ENCODE measurements around the gene VSIG10L2.

VSIG10L2 gene

DNA sequence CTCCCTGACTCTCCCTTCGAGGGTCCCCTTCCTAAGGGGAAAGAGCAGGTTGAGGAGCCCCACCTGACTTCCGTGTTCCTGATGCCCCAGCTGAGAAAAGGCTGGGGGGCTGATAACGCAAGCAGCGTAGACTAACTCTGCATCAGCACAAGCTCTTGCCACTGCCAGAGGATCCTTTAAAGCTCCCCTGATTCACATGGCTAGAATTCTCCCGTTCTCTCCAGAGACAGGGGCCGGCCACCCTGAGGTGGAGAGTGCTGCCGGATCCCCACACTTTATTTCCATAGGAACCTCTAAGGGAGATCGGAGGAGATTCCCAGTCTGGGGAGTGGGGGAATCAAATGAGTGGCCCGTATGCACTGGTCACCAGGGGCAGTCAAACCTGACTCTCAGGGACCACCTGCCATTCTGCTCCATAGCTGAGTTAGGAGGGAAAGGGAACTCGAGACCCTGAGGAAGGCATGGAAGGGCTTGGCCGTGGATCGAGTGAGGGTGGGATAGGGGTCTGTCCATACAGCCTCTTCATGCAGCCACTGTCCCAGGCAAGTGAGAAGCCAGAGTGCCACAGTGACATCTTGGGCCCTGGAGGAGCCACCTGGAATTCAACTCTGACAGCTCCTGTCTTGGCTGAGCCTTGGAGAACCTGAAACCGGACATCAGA lies 1.4 kb upstream of the VSIG10L2 start:
- no peak for TF ChIP-seq JUND (IDR thresholded peaks at IDR 0.05; ENCODE audit: low read depth)
- DNase-seq (ENCODE audit: low read depth in 1 of 2, low spot score in 1 of 2): no peak
- in situ Hi-C loops (cut with HindIII; ENCODE audit: low pct_unique_long_range_greater_than_20kb, low sequenced_read_pairs): no loop called here

DNA sequence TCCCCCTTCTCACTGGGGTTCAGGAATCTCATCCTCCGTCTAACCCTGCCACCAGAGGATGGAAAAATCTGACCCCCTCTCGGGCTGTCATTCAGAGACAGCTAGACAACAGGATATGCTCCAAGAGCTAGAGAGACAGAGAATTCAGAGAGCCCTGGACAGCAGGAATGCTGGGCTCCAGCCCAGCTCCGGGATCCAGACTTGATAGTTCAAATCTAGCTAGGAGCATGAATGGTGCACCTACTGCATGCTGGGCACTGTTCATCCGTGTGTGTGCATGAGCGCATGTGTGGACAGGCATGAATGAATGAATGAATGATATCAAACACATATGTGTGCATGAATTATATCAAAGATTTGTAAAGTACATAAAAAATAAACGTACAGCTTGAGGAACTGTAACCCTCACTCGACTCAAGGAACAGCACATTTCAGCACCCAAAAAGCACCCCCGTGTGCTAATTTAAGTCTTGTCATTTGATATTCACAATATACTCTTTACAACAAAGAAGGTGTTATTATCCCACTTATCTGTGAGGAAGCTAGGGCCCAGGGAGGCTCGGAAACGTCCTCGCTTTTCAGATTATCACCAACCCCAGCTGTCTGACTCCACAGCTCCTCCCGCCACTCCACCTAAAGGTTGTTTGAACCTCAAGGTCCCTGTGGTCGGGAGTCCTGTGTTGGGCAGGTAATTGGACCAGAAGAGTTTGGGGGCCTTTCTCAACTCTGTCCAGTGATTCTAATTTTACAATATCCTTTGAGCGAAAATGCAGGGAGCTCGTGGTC lies 640 bp upstream of the VSIG10L2 start:
- in situ Hi-C loops (cut with HindIII; ENCODE audit: low pct_unique_long_range_greater_than_20kb, low sequenced_read_pairs): no loop called here
- TF ChIP-seq JUND (IDR thresholded peaks at IDR 0.05; ENCODE audit: low read depth): no peak
- DNase-seq (ENCODE audit: low read depth in 1 of 2, low spot score in 1 of 2): no peak

DNA sequence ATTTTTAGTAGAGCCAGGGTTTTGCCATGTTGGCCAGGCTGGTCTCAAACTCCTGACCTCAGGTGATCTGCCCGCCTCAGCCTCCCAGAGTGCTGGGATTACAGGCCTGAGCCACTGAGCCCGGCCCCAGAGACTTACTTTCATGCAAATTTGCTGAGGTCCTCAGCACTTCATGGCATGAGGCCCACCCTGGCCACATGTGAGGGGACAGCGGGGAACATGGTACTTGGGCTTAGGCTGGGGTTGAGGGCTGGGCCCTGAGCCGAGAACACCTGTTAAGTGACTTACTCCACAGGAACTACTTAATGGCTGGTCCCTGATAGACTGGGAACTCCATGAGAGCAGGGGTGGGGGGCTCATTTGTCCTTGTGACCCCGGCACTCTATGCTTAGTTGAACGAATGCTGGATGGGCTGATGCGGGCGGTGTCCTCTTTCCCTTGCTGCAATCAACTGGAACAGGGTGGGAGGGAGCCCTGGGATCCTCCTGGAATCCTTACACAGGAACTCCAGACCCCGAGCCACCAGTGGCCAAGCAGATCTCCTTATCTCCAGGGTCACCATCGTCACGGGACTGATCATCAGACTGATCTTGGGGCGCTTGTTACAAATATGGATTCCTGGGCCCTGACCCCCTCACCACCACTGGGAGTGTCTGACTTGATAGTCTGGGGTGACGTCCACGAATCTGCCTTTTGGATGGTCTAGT lies 1.0 kb downstream of the VSIG10L2 start:
- no peak for TF ChIP-seq JUND (IDR thresholded peaks at IDR 0.05; ENCODE audit: low read depth)
- in situ Hi-C loops (cut with HindIII; ENCODE audit: low pct_unique_long_range_greater_than_20kb, low sequenced_read_pairs): no loop called here
- no peak for DNase-seq (ENCODE audit: low read depth in 1 of 2, low spot score in 1 of 2)

DNA sequence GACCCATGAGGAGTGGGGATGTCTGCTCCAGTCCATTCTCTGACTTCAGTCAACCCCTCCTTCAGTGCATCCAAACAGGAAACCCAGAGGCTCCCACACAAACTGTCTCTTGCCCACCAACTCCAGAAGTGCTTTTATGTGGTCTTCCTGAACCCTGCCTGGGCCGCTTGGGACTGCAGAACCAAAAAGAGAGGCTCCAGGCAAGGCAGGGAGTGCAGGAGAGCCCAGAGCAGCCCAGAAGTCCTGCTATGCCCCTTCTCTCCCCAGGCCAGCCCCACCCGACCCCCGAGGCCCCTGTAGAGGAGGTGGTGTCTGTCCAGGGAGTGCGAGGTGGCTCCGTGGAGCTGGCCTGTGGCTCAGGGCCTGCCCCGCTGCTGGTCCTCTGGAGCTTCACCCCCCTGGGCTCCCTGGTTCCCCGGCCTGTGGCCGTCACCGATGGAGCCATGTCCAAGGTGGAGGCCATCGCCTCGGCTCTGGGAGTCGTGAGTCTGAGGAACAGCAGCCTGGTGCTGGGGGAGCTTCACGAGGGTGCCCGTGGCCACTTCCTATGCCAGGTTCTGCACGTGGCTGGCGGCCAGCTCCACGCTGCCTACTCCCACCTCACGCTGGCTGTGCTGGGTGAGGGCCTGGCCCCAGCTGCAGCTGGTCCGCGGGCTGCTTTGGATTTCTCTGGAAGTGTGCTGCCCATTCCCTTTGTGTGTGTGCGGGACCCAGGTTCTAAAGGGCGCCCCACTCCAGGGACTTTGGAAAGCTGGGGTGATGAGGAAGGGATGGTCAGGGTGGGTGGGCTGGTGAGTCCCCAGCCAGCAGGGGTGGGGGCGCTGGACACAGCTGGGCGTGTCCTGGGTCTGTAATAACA lies 1.8 kb downstream of the VSIG10L2 start:
- in situ Hi-C loops (cut with HindIII; ENCODE audit: low pct_unique_long_range_greater_than_20kb, low sequenced_read_pairs): no loop called here
- no peak for TF ChIP-seq JUND (IDR thresholded peaks at IDR 0.05; ENCODE audit: low read depth)
- no peak for DNase-seq (ENCODE audit: low read depth in 1 of 2, low spot score in 1 of 2)

DNA sequence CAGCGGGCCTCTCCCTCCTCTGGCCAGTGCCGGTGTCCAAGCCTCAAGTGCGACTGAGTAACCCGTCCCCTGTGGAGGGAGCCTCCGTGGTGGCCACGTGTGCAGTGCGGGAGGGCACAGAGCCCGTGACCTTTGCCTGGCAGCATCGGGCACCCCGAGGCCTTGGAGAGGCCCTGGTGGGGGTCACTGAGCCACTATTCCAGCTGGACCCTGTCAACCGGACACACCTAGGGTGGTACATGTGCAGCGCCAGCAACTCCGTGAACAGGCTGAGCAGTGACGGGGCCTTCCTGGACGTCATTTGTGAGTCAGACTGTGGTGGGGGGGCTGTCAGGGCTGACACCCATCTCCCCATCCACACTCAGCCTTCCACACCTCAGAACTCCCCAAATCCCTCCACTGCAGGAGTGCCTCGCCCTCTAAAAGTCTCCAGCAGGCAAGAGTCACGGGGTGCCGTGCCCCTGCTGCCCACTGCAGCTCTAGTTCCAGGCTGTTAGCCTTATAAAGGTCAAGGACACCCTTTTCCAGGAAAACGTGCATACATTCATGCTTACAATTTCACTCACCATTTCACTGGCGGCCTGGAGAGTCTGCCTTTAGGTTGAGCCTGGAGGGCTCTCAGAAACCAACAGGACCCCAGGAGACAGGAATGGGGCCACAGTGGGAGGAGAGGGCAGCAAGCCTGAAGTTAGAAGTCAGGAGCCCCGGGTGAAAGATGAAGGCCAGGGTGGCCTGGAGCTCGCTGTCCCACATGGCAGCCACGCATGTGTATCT lies 2.6 kb downstream of the VSIG10L2 start:
- no peak for DNase-seq (ENCODE audit: low read depth in 1 of 2, low spot score in 1 of 2)
- in situ Hi-C loops (cut with HindIII; ENCODE audit: low pct_unique_long_range_greater_than_20kb, low sequenced_read_pairs): no loop called here
- TF ChIP-seq JUND (IDR thresholded peaks at IDR 0.05; ENCODE audit: low read depth): no peak

DNA sequence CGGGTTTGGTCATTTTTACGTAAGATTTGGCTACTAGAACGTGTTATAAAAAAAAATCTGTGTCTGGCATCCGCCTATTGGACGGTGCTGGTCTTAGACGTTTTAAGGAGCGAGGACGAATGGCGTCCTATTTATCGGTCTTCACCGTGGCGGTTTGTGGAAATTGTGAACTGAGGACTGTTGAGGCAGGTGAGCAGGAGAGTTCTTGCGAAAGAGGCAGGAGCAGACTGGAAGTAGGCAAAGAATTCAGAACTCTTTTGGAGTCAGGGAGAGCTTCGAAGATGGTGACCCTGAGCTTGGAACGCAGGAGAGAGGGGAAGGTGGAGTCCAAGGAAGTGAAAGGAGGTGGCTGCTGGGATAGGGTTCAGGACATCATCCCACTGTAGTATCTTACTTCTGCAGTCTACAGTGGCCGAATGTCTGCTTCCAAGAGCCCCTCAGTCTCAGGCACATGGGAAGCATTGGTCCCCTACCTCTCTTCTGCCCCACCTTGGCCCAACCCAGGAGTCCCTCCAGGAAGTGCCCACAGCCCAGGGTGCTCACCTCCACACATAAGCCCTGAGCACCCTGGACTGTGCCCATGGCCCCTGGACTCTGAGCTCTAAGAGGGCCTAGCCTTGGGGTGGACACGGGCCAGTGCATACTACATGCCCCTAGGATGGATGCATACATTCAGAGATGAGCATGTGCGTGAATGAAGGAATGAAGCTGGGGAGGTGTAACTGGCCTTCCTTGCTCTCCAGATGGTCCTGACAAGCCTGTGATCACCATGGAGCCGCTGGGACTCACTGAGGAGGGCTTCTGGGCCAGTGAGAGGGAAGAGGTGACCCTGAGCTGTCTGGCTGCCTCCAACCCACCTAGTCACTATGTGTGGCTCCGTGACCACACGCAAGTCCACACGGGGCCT lies 3.7 kb downstream of the VSIG10L2 start:
- in situ Hi-C loops (cut with HindIII; ENCODE audit: low pct_unique_long_range_greater_than_20kb, low sequenced_read_pairs): no loop called here
- no peak for TF ChIP-seq JUND (IDR thresholded peaks at IDR 0.05; ENCODE audit: low read depth)
- no peak for DNase-seq (ENCODE audit: low read depth in 1 of 2, low spot score in 1 of 2)

DNA sequence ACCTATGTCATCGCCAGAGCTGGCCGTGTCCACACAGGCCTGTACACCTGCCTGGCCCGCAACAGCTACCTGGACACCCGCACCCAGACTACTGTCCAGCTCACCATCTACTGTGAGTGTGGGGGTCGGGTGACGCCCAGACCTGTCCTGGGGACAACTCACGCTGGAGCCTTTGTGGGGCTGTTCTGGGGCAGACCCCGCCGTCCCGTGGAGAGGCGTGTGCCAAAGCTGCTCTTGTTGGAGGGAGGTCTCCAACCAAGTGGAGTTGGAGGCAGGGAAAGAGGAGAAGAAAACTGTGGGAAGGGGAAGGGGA lies 4.3 kb downstream of the VSIG10L2 start:
- no peak for TF ChIP-seq JUND (IDR thresholded peaks at IDR 0.05; ENCODE audit: low read depth)
- in situ Hi-C loops (cut with HindIII; ENCODE audit: low pct_unique_long_range_greater_than_20kb, low sequenced_read_pairs): no loop called here
- DNase-seq (ENCODE audit: low read depth in 1 of 2, low spot score in 1 of 2): no peak

DNA sequence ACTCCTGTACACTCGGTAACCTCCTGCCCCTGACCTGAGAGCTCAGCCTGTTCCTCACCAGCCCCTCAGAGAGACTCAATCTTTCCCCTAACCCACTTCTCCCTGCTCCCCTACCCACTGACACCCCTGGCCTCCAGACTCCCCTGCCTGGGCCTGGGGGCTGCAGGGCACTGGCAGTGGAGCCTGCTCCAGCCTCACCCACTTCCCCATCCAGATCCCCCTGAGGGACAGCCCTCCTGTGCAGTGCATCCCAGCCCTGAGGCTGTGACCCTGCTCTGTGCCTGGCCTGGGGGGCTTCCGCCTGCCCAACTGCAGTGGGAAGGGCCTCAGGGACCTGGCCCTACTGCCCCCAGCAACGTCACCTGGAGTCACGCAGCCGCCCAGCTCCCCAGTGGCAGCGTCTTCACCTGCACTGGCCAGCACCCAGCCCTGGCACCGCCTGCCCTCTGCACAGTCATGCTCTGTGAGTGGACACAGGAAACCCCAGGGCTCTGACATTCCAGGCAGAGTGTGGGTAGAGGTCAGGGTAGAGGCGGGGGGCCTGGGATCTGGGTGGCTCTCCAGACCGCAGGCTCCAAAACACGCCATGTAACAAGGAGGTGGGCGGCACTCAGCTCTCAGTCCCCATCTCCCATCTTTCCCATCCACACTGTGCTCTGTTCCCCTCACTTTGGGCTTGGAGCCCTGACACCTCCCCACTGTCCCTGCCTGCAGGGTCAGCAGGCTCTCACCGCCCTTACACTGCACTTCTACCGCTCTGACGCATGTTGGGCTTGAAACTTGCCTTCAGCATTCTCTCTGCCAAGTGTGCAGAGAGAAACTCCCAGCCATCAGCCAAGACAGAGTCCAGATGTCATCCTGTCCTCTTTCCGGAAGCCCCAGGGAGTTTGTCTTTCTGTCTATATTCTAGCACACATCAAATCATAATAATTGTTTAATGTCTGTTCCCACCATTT lies 5.1 kb downstream of the VSIG10L2 start:
- in situ Hi-C loops (cut with HindIII; ENCODE audit: low pct_unique_long_range_greater_than_20kb, low sequenced_read_pairs): no loop called here
- DNase-seq (ENCODE audit: low read depth in 1 of 2, low spot score in 1 of 2): peak; percentile 60 to 86
- TF ChIP-seq JUND (IDR thresholded peaks at IDR 0.05; ENCODE audit: low read depth): no peak

DNA sequence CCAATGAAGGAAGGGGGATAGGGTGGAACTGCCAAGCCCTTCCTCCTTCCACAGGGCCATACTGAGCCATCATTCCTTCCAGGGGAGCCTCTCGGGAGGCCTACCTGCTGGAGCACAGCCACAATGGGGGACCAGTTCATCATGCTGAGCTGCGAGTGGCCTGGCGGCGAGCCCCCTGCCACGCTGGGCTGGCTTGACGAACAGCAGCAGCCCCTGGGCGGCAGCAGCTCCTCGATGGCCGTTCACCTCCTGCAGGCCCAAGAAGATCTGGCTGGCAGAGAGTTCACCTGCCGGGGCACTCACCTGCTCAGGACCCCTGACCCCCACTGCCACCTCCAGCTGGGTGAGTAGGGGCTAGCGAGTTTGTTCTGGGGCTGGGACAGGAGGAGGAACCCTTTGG lies 5.9 kb downstream of the VSIG10L2 start:
- in situ Hi-C loops (cut with HindIII; ENCODE audit: low pct_unique_long_range_greater_than_20kb, low sequenced_read_pairs): no loop called here
- no peak for DNase-seq (ENCODE audit: low read depth in 1 of 2, low spot score in 1 of 2)
- TF ChIP-seq JUND (IDR thresholded peaks at IDR 0.05; ENCODE audit: low read depth): no peak

DNA sequence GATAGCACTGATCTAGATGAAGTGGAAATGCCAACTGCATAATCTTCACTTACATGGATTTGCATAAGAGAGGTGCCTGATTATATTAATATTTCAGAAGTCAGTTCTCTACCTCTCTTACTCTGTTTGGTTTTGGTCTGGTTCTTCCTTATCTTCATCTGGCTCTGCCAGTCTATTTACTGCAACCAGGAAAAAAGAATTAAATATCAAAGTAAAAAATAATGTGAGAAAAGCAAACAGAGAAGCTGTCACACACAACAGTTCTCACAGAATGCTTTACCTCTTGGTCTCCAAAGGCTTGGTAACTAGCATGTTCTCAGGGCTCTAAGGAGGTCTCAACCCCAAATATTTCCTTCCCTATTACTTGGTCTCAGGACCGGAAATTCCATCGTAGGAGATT lies 6.7 kb downstream of the VSIG10L2 start:
- peak; percentile 62 to 77 for DNase-seq (ENCODE audit: low read depth in 1 of 2, low spot score in 1 of 2)
- TF ChIP-seq JUND (IDR thresholded peaks at IDR 0.05; ENCODE audit: low read depth): no peak
- in situ Hi-C loops (cut with HindIII; ENCODE audit: low pct_unique_long_range_greater_than_20kb, low sequenced_read_pairs): no loop called here
